ENCODE results near the gene EDEM3.
"Not testable (repeated sequence)": the region's sequence is repeated elsewhere in the genome, so short reads cannot be mapped to it uniquely, and the experiment has no call there.

Gene EDEM3

GRCh38 chr1:184716158-184716557 is 38.5 kb downstream of the EDEM3 start:
- DNase-seq = no peak

GRCh38 chr1:184709418-184709817 is 45.2 kb downstream of the EDEM3 start:
- no peak for DNase-seq

GRCh38 chr1:184708084-184708676 is 46.5 kb downstream of the EDEM3 start:
- DNase-seq = no peak

- DNase-seq = no peak
These were observed 49.4 kb downstream of the EDEM3 start for GRCh38 chr1:184705271-184705670.

GRCh38 chr1:184701816-184702215 is 52.8 kb downstream of the EDEM3 start:
- no peak for DNase-seq

GRCh38 chr1:184698969-184699368 is 55.7 kb downstream of the EDEM3 start:
- DNase-seq = no peak

GRCh38 chr1:184698016-184698415 is 56.6 kb downstream of the EDEM3 start:
- no peak for DNase-seq

GRCh38 chr1:184696403-184696802 is 58.3 kb downstream of the EDEM3 start:
- no peak for DNase-seq

GRCh38 chr1:184695023-184695422 is 59.6 kb downstream of the EDEM3 start:
- DNase-seq = no peak

- no peak for DNase-seq
These were observed 61.6 kb downstream of the EDEM3 start for GRCh38 chr1:184693011-184693410.

- DNase-seq = no peak
These were observed 62.8 kb downstream of the EDEM3 start for GRCh38 chr1:184691719-184692324.

GRCh38 chr1:184686540-184686939 is 68.1 kb downstream of the EDEM3 start:
- DNase-seq = no peak

GRCh38 chr1:184685116-184685515 is 69.5 kb downstream of the EDEM3 start:
- DNase-seq = no peak

- DNase-seq = no peak
These were observed 70.2 kb downstream of the EDEM3 start for GRCh38 chr1:184684285-184685074.

- DNase-seq = no peak
These were observed 71.7 kb downstream of the EDEM3 start for GRCh38 chr1:184682956-184683355.

- not testable (repeated sequence) for DNase-seq
These were observed 73.9 kb downstream of the EDEM3 start for GRCh38 chr1:184680611-184681225.

- DNase-seq = not testable (repeated sequence)
These were observed 75.2 kb downstream of the EDEM3 start for GRCh38 chr1:184679472-184679871.

- DNase-seq = no peak
These were observed 77.3 kb downstream of the EDEM3 start for GRCh38 chr1:184677344-184677743.

- no peak for DNase-seq
These were observed 81.4 kb downstream of the EDEM3 start for GRCh38 chr1:184673305-184673704.

- no peak for DNase-seq
These were observed 82.5 kb downstream of the EDEM3 start for GRCh38 chr1:184672013-184672726.

GRCh38 chr1:184669391-184669790 is 85.3 kb downstream of the EDEM3 start:
- DNase-seq = no peak

GRCh38 chr1:184665360-184665759 is 89.3 kb downstream of the EDEM3 start:
- DNase-seq = no peak

GRCh38 chr1:184664661-184665060 is 90.0 kb downstream of the EDEM3 start:
- DNase-seq = no peak
